ENCODE measurements around the gene PTPRN2. TPM values are rescaled to one million over a fixed set of nuclear protein-coding genes. Genes with fewer than 3 reads are reported as not detected.
A peak's percentile ranks its signal among the peaks of the same experiment; 100 is the strongest.

Gene PTPRN2
- total and polyA plus RNA-seq, 2 of the 13 experiments (the other 11 are each of a cell fraction or from before 2014, with no cell fraction given): 2.5 to 24.2 TPM

DNA sequence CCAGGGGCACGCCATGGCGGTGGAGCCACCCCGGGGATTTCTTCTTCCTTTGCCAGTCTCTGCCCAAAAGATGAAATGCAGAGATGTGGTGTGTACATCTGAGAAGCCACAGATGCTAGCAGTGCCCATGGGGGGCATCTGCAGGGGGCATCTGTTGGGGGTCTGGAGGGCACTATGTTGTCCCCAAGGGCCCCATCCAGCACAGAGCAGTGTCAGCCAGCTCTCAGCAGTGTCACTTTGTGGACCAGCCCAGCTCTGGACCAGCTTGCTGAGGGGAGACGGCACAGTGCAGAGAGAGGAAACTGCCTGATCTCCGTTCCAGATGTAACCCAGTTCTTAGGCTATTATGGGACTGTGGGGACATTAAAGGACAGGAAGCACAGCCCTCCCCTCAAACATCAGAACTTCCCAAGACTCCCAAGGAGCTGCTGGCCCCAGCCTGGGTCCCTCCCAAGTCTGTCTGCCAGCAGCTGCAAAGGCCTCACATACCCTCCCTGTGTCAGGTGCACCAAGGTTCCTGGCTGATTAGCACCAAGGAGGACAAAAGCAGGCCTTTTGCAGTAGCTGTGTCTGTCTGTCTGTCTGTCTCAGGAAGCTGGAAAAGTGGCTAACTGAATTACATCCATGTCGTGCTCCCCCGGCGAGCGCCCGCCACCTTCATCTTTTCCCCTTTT is 536.5 kb downstream of the PTPRN2 start:
- no peaks in the 10 kb centered on the region; the same call in 1 of the 2 replicates for H4K20me1 ChIP-seq (ENCODE audit: insufficient read depth, low read length)
- H3K79me2 ChIP-seq (ENCODE audit: insufficient read depth, low read length): no peaks in the 10 kb centered on the region
- FAIRE-seq (no peak), DNase-seq (ENCODE audit: low spot score) (no peak), ATAC-seq (no peak)
- intact Hi-C loops (cut with micrococcal nuclease; ENCODE audit: unreplicated experiment): no loop called here
- POLR2A ChIA-PET: no interaction called here
- H3K27ac ChIP-seq (ENCODE audit: extremely low read length, insufficient read depth, low read length): no peak overlapping the region
- in situ Hi-C loops (cut with HindIII; ENCODE audit: extremely low pct_ligation_motif_present, low pct_unique_long_range_greater_than_20kb): loop anchor here (25.0 kb wide), 1 partner anchor 311 kb away; no protein-coding TSS in a partner anchor
- no peak overlapping the region for H3K4me3 ChIP-seq (replicated peaks in 1 of 3; ENCODE audit: insufficient read depth in 1 of 3, low read depth in 2 of 3, low read length in 3 of 3)
- H3K27me3 ChIP-seq (ENCODE audit: control insufficient read depth in 1 of 2, insufficient read depth in 2 of 2, low read length in 2 of 2): no peaks in the 10 kb centered on the region
- no peak overlapping the region for H3K4me2 ChIP-seq (ENCODE audit: low read depth, low read length)
- H3K9ac ChIP-seq (ENCODE audit: insufficient read depth, low read depth, low read length): no peak overlapping the region
- CTCF ChIA-PET (ENCODE audit: low intra/inter-chr PET ratio, low total read pairs): no interaction called here
- no TSS peak for BruUV-seq (replicated peaks)
- 70% methylated on average over 7 of the region's 10 CpGs for WGBS (ENCODE audit: low lambda C conversion rate)
- no peaks in the 10 kb centered on the region for H3K36me3 ChIP-seq (replicated peaks in 1 of 2; ENCODE audit: control insufficient read depth in 1 of 2, insufficient read depth in 2 of 2, low read length in 2 of 2)
- no peaks in the 10 kb centered on the region for H3K4me1 ChIP-seq (ENCODE audit: insufficient read depth, low read length)
- H3K9me3 ChIP-seq (ENCODE audit: low read length): no peaks in the 10 kb centered on the region
- TF ChIP-seq SOX5 (CRISPR knock-in tag; IDR thresholded peaks at IDR 0.05; ENCODE audit: borderline replicate concordance) (no peak), POLR2AphosphoS2 (IDR thresholded peaks at IDR 0.05; ENCODE audit: low read depth, low read length) (no peak), PRPF4 (IDR thresholded peaks at IDR 0.05; ENCODE audit: low read depth, low read length, poor library complexity, severe bottlenecking) (no peak), MED1 (CRISPR knock-in tag; IDR thresholded peaks at IDR 0.05) (no peak)
- TF ChIP-seq, protein P1, sequence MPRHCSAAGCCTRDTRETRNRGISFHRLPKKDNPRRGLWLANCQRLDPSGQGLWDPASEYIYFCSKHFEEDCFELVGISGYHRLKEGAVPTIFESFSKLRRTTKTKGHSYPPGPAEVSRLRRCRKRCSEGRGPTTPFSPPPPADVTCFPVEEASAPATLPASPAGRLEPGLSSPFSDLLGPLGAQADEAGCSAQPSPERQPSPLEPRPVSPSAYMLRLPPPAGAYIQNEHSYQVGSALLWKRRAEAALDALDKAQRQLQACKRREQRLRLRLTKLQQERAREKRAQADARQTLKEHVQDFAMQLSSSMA (CRISPR knock-in tag; IDR thresholded peaks at IDR 0.05): no peak
- no peak overlapping the region for H2AFZ ChIP-seq (ENCODE audit: low read length)

DNA sequence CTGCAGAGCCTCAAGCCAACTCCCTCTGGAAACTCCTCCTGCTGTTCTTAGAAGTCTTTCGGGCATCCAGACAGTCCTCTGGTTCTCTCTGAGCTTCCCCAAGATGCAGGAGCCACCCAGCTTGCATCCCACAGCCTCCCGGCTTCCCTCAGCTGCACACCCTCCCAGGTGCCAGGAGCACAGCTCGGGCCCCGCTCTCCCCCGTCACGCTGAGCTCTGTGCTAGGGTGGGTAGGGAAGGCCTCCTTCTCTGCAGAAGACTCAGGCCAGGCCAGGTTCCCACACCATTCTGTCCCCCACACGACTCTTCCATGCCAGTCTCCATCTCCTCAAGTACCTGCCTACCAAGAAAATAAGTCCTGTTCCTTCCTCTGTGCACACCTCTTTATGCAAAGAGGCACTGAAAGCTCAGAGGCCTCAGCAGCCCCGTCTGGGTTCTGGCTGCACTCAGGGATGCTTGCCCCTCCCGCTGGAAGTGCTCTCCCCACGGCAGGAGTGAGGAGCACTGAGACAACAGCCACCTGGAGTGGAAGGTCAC is 537.1 kb downstream of the PTPRN2 start:
- ATAC-seq: peak; percentile 31; the same call in 2 of the 3 replicates
- WGBS (ENCODE audit: low lambda C conversion rate): 49% methylated on average over 10 of the region's 10 CpGs
- FAIRE-seq: no peak
- H3K4me1 ChIP-seq (ENCODE audit: insufficient read depth, low read length): no peaks in the 10 kb centered on the region
- H3K79me2 ChIP-seq (ENCODE audit: insufficient read depth, low read length): no peaks in the 10 kb centered on the region
- no peaks in the 10 kb centered on the region; a peak in 1 of 5 replicates for H3K27me3 ChIP-seq (ENCODE audit: control insufficient read depth in 1 of 2, insufficient read depth in 2 of 2, low read length in 2 of 2)
- no peak overlapping the region for H3K27ac ChIP-seq (ENCODE audit: extremely low read length, insufficient read depth, low read length)
- no peak overlapping the region for H3K9ac ChIP-seq (ENCODE audit: insufficient read depth, low read depth, low read length)
- intact Hi-C loops (cut with micrococcal nuclease; ENCODE audit: unreplicated experiment) (no loop called here), in situ Hi-C loops (cut with HindIII; ENCODE audit: extremely low pct_ligation_motif_present, low pct_unique_long_range_greater_than_20kb) (loop anchor here (25.0 kb wide), 1 partner anchor 312 kb away; no protein-coding TSS in a partner anchor)
- no TSS peak for BruUV-seq (replicated peaks)
- POLR2A ChIA-PET: no interaction called here
- no peaks in the 10 kb centered on the region; the same call in 1 of the 2 replicates for H4K20me1 ChIP-seq (ENCODE audit: insufficient read depth, low read length)
- H3K4me3 ChIP-seq (replicated peaks in 1 of 3; ENCODE audit: insufficient read depth in 1 of 3, low read depth in 2 of 3, low read length in 3 of 3): no peak overlapping the region
- TF ChIP-seq, protein P2, sequence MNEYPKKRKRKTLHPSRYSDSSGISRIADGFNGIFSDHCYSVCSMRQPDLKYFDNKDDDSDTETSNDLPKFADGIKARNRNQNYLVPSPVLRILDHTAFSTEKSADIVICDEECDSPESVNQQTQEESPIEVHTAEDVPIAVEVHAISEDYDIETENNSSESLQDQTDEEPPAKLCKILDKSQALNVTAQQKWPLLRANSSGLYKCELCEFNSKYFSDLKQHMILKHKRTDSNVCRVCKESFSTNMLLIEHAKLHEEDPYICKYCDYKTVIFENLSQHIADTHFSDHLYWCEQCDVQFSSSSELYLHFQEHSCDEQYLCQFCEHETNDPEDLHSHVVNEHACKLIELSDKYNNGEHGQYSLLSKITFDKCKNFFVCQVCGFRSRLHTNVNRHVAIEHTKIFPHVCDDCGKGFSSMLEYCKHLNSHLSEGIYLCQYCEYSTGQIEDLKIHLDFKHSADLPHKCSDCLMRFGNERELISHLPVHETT (CRISPR knock-in tag; conservative IDR thresholded peaks at IDR 0.05): no peak
- no peak for TF ChIP-seq ELF1 (CRISPR knock-in tag; IDR thresholded peaks at IDR 0.05)
- no peak for TF ChIP-seq MYC (CRISPR knock-in tag; IDR thresholded peaks at IDR 0.05; ENCODE audit: borderline replicate concordance)
- TF ChIP-seq PHB2 (IDR thresholded peaks at IDR 0.05; ENCODE audit: partially characterized antibody): no peak
- TF ChIP-seq, protein P3, sequence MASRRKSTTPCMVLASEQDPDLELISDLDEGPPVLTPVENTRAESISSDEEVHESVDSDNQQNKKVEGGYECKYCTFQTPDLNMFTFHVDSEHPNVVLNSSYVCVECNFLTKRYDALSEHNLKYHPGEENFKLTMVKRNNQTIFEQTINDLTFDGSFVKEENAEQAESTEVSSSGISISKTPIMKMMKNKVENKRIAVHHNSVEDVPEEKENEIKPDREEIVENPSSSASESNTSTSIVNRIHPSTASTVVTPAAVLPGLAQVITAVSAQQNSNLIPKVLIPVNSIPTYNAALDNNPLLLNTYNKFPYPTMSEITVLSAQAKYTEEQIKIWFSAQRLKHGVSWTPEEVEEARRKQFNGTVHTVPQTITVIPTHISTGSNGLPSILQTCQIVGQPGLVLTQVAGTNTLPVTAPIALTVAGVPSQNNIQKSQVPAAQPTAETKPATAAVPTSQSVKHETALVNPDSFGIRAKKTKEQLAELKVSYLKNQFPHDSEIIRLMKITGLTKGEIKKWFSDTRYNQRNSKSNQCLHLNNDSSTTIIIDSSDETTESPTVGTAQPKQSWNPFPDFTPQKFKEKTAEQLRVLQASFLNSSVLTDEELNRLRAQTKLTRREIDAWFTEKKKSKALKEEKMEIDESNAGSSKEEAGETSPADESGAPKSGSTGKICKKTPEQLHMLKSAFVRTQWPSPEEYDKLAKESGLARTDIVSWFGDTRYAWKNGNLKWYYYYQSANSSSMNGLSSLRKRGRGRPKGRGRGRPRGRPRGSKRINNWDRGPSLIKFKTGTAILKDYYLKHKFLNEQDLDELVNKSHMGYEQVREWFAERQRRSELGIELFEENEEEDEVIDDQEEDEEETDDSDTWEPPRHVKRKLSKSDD (CRISPR knock-in tag; IDR thresholded peaks at IDR 0.05; ENCODE audit: low read depth): no peak
- no peak for TF ChIP-seq ADNP (CRISPR knock-in tag; IDR thresholded peaks at IDR 0.05)
- TF ChIP-seq ZNF670 (CRISPR knock-in tag; IDR thresholded peaks at IDR 0.05; ENCODE audit: borderline replicate concordance): no peak
- no peak overlapping the region for H3K4me2 ChIP-seq (ENCODE audit: low read depth, low read length)
- H3K9me3 ChIP-seq (ENCODE audit: low read length): no peaks in the 10 kb centered on the region
- H3K36me3 ChIP-seq (replicated peaks in 1 of 2; ENCODE audit: control insufficient read depth in 1 of 2, insufficient read depth in 2 of 2, low read length in 2 of 2): no peaks in the 10 kb centered on the region
- no peak for DNase-seq (ENCODE audit: low spot score)
- no peak overlapping the region for H2AFZ ChIP-seq (ENCODE audit: low read length)
- CTCF ChIA-PET (ENCODE audit: low intra/inter-chr PET ratio, low total read pairs): no interaction called here
